GM12878 (cell line): ENCODE measurements around the gene UBXN7. TPM values are rescaled to one million over a fixed set of nuclear protein-coding genes. Genes with fewer than 3 reads are reported as not detected.

ENCODE experiments used
- ATAC-seq: fragments of 200-7000 bp; cut with Tn5 transposase; 3 replicates; pipeline ENCODE4 v1.9.1; 2020; ENCODE audit warnings: mild to moderate bottlenecking, moderate library complexity
- BruUV-seq: library from RNA; stranded (reverse); fragments of 400-500 nt; replicated peaks from 2 replicates; lab custom pipeline; 2021; lab: Mats Ljungman, UMichigan
- CTCF ChIA-PET: fragments of 300-600 bp; sonication (Branson Sonifier 250); formaldehyde crosslinking; extraction: SDS; loops from one replicate; lab custom pipeline; 2021; ENCODE audit warnings: inconsistent platforms; lab: Yijun Ruan, JAX
- POLR2A ChIA-PET: fragments of 350-600 bp; formaldehyde crosslinking; extraction: SDS; loops from one replicate; lab custom pipeline; 2021; ENCODE audit warnings: inconsistent platforms; lab: Charles Lee
- RAD21 ChIA-PET: fragments of 300-600 bp; sonication (Branson Sonifier 250); formaldehyde crosslinking; loops from one replicate; lab custom pipeline; 2023; ENCODE audit warnings: antibody characterized with exemption; ENCODE audit not compliant: unreplicated experiment; lab: Charles Lee
- SMC1A ChIA-PET: fragments of 300-600 bp; sonication (Branson Sonifier 250); formaldehyde crosslinking; loops from one replicate; lab custom pipeline; 2023; ENCODE audit not compliant: unreplicated experiment, uncharacterized antibody; lab: Charles Lee
- DNase-seq: peaks from one replicate; pipeline ENCODE4 v3.0.0-alpha.2; 2011; ENCODE audit warnings: low read depth, low spot score
- FAIRE-seq: peaks from 3 replicates; lab custom pipeline; 2011; peaks lifted over from hg19 to GRCh38; lab: Jason Lieb, UNC
- H2AFZ ChIP-seq: 2 replicates; pipeline ENCODE4 v1.6.0; 2011; ENCODE audit warnings: low read depth, low read length, control low read depth; ENCODE audit not compliant: control insufficient read depth
- H3K27ac ChIP-seq: 2 replicates; pipeline ENCODE4 v1.5.1; 2011; ENCODE audit warnings: control low read depth; ENCODE audit not compliant: control insufficient read depth, insufficient read depth
- H3K27me3 ChIP-seq, 2 experiments: replicated peaks in 1 of 2; 2 replicates each; pipeline versions ENCODE4 v1.6.0 to v1.6.1; 2011; ENCODE audit warnings: low read length in 1 of 2; ENCODE audit not compliant: control insufficient read depth in 2 of 2, insufficient read depth in 2 of 2
- H3K36me3 ChIP-seq, 2 experiments: 2 replicates each; pipeline ENCODE4 v1.5.1; 2011; ENCODE audit warnings: low read length in 1 of 2; ENCODE audit not compliant: control insufficient read depth in 2 of 2, insufficient read depth in 2 of 2
- H3K4me1 ChIP-seq: 2 replicates; pipeline ENCODE4 v1.6.1; 2011; ENCODE audit warnings: mild to moderate bottlenecking, low read length, moderate library complexity, mixed read lengths; ENCODE audit not compliant: control insufficient read depth, insufficient read depth
- H3K4me2 ChIP-seq: 2 replicates; pipeline ENCODE4 v1.6.0; 2011; ENCODE audit warnings: control low read depth; ENCODE audit not compliant: control insufficient read depth, insufficient read depth
- H3K4me3 ChIP-seq: fragments of 200-600 bp; sonication (generic); 2 replicates; pipeline ENCODE4 v1.5.1; 2016
- H3K79me2 ChIP-seq: 2 replicates; pipeline ENCODE4 v1.6.0; 2011; ENCODE audit warnings: low read length; ENCODE audit not compliant: control insufficient read depth, insufficient read depth
- H3K9ac ChIP-seq: 2 replicates; pipeline ENCODE4 v1.8.0; 2011; ENCODE audit warnings: low read length, control low read depth, mixed read lengths; ENCODE audit not compliant: control insufficient read depth, insufficient read depth
- H3K9me3 ChIP-seq: replicated peaks from 3 replicates; pipeline ENCODE4 v1.5.1; 2011; ENCODE audit warnings: mild to moderate bottlenecking, low read length; ENCODE audit not compliant: control insufficient read depth, insufficient read depth
- H4K20me1 ChIP-seq: 2 replicates; pipeline ENCODE4 v1.6.0; 2011; ENCODE audit not compliant: control insufficient read depth, insufficient read depth
- ATF7 ChIP-seq: fragments of 450-650 bp; IDR thresholded peaks from 2 replicates; pipeline ENCODE4 v1.6.1; 2016; ENCODE audit warnings: low read depth, mild to moderate bottlenecking
- CBFB ChIP-seq: IDR thresholded peaks from 2 replicates; pipeline ENCODE4 v1.6.1; 2016; ENCODE audit warnings: antibody characterized with exemption, low read depth
- CBX5 ChIP-seq: sonication (generic); IDR thresholded peaks from 2 replicates; pipeline ENCODE4 v1.6.1; 2016; ENCODE audit warnings: low read depth, moderate library complexity, mild to moderate bottlenecking, inconsistent platforms
- CHD1 ChIP-seq: IDR thresholded peaks from 2 replicates; pipeline ENCODE4 v1.6.1; 2012; ENCODE audit warnings: low read depth, low read length, improper control_type of control experiment
- EED ChIP-seq: sonication (generic); IDR thresholded peaks from 2 replicates; pipeline ENCODE4 v1.6.1; 2016; ENCODE audit warnings: antibody characterized with exemption, low read depth
- ESRRA ChIP-seq: IDR thresholded peaks from 2 replicates; pipeline ENCODE4 v1.6.1; 2012; ENCODE audit warnings: mild to moderate bottlenecking, low read length, improper control_type of control experiment
- EZH2 ChIP-seq: IDR thresholded peaks from 2 replicates; pipeline ENCODE4 v1.6.1; 2012; ENCODE audit warnings: low read depth, mild to moderate bottlenecking, control low read depth, inconsistent platforms, low read length, borderline replicate concordance; ENCODE audit not compliant: control insufficient read depth
- FOS ChIP-seq: IDR thresholded peaks from 3 replicates; pipeline ENCODE4 v1.6.1; 2011; ENCODE audit warnings: borderline replicate concordance; ENCODE audit not compliant: insufficient read length; ENCODE audit errors: extremely low read depth
- IKZF2 ChIP-seq, 2 experiments: fragments of 450-650 bp; IDR thresholded peaks; 2 replicates each; pipeline ENCODE4 v1.6.1; 2017; ENCODE audit warnings: mild to moderate bottlenecking in 2 of 2, moderate library complexity in 2 of 2
- MYB ChIP-seq: fragments of 150-350 bp; IDR thresholded peaks from 2 replicates; pipeline ENCODE4 v1.6.1; 2014; ENCODE audit warnings: mild to moderate bottlenecking, low read depth, low read length, borderline replicate concordance
- NRF1 ChIP-seq: conservative IDR thresholded peaks from 2 replicates; pipeline ENCODE4 v1.6.1; 2011; ENCODE audit warnings: mild to moderate bottlenecking, low read depth, low read length, improper control_type of control experiment
- PRDM15 ChIP-seq: fragments of 450-650 bp; formaldehyde crosslinking; IDR thresholded peaks from 2 replicates; pipeline ENCODE4 v1.4.0; 2020; ENCODE audit warnings: mild to moderate bottlenecking, moderate library complexity
- RAD21 ChIP-seq: IDR thresholded peaks from 2 replicates; pipeline ENCODE4 v1.6.1; 2011; ENCODE audit warnings: mild to moderate bottlenecking, low read depth, low read length, moderate library complexity; ENCODE audit not compliant: insufficient read depth
- RFX5 ChIP-seq: IDR thresholded peaks from 2 replicates; pipeline ENCODE4 v1.6.1; 2011; ENCODE audit warnings: low read depth, low read length, improper control_type of control experiment
- YY1 ChIP-seq: IDR thresholded peaks from 2 replicates; pipeline ENCODE4 v1.6.1; 2011; ENCODE audit warnings: low read depth, mild to moderate bottlenecking, low read length
- ZNF384 ChIP-seq: IDR thresholded peaks from 2 replicates; pipeline ENCODE4 v1.6.1; 2012; ENCODE audit warnings: low read depth, mild to moderate bottlenecking, low read length, improper control_type of control experiment, borderline replicate concordance
- ZSCAN29 ChIP-seq: fragments of 450-650 bp; IDR thresholded peaks from 2 replicates; pipeline ENCODE4 v1.6.1; 2017; ENCODE audit warnings: mild to moderate bottlenecking, moderate library complexity
- WGBS: methylation state at CpG from one replicate; pipeline ENCODE4 v1.1.6; 2016; ENCODE audit warnings: low lambda C conversion rate; ENCODE audit not compliant: insufficient replicate concordance, insufficient coverage; ENCODE audit errors: missing lambda C conversion rate; 5-methylcytosine and 5-hydroxymethylcytosine counted together
- in situ Hi-C: fragments of 300-500 bp; cut with MboI; formaldehyde crosslinking; loops from 9 replicates; pipeline ENCODE4 v1.14.3; 2018; ENCODE audit warnings: mixed read lengths
- intact Hi-C: fragments of 100-400 bp; cut with micrococcal nuclease; formaldehyde crosslinking; loops from one replicate; pipeline ENCODE4 v1.14.2; 2022; ENCODE audit not compliant: unreplicated experiment
- polyA plus RNA-seq, 11 experiments: library from polyadenylated mRNA; depleted of rRNA in 4 of 11; unstranded in 6 of 11; stranded (reverse) in 5 of 11; fragments of >200 nt; fragmentation: Nextera tagmentation in 4 of 11; fragmentation: Illumina TruSeq in 1 of 11; extraction: Ambion mirVana in 4 of 11; extraction: Trizol in 1 of 11; gene quantifications; 1 replicate in 1 of 11; 2 replicates in 10 of 11; pipeline versions ENCODE4 v1.2.1 to v1.2.3, GENCODE V29; 2011 to 2016; ENCODE audit warnings: inconsistent platforms in 2 of 11, missing spikeins in 2 of 11, low read depth in 1 of 11
- total RNA-seq, 4 experiments: library from RNA; depleted of rRNA in 3 of 4; stranded (reverse); fragments of >200 nt in 3 of 4; fragmentation: Illumina TruSeq in 1 of 4; extraction: Trizol in 1 of 4; gene quantifications; 2 replicates each; pipeline versions ENCODE4 v1.2.1 to v1.2.3, GENCODE V29; 2013 to 2021

UBXN7 gene
- total and polyA plus RNA-seq, 10 of the 15 experiments (the other 5 are each of a cell fraction or from before 2014, with no cell fraction given), result 4.8 to 78.4 (median 24.9) TPM

GRCh38 chr3:196365736-196366135 is 66.5 kb downstream of the UBXN7 start (continued):
- no peak for TF ChIP-seq RFX5
- no peak for TF ChIP-seq NRF1
- TF ChIP-seq PRDM15 (CRISPR knock-in tag), result no peak
- no peak for TF ChIP-seq RAD21
- TF ChIP-seq CHD1, result no peak
- no peak for TF ChIP-seq EED
- no peak for TF ChIP-seq YY1
- no peak for TF ChIP-seq CBFB
- no peak for TF ChIP-seq MYB
- no peak for TF ChIP-seq ATF7
- no peak for TF ChIP-seq FOS
- TF ChIP-seq, all 136 proteins: peak for 0

- DNase-seq, result no peak
- H3K9ac ChIP-seq, result no peak overlapping the region
- FAIRE-seq, result no peak
- peaks cover 10 to 21% of the 10 kb centered on the region in 2 experiments for H3K36me3 ChIP-seq
- TF ChIP-seq NRF1 (no peak), ESRRA (no peak), ZNF384 (no peak), CBX5 (no peak), EZH2 (no peak), ZSCAN29 (no peak), IKZF2 (IDR thresholded peaks at IDR 0.05) (no peak), RFX5 (no peak)
- no peak overlapping the region for H3K4me3 ChIP-seq
- in situ Hi-C loops (no loop called here), intact Hi-C loops (loop anchor here (10.0 kb wide), 1 partner anchor 106 kb away; no protein-coding TSS in a partner anchor)
- ChIA-PET CTCF (no interaction called here), RAD21 (no interaction called here), POLR2A (no interaction called here), SMC1A (interaction anchor here (0.6 kb wide), 1 partner anchor 106 kb away, joined by 3 read pairs; no protein-coding TSS in a partner anchor)
- no peaks in the 10 kb centered on the region for H3K27me3 ChIP-seq
- H4K20me1 ChIP-seq, result no peaks in the 10 kb centered on the region
- H3K4me1 ChIP-seq, result no peaks in the 10 kb centered on the region
- ATAC-seq, result no peak
- no peaks in the 10 kb centered on the region for H3K9me3 ChIP-seq
- no peaks in the 10 kb centered on the region; the same call in 1 of the 2 replicates for H3K79me2 ChIP-seq
- BruUV-seq, result no TSS peak
- H3K27ac ChIP-seq, result no peak overlapping the region
- H3K4me2 ChIP-seq, result no peak overlapping the region
- WGBS, result 99% methylated on average over 7 of the region's 7 CpGs
- no peak overlapping the region for H2AFZ ChIP-seq
Measured at GRCh38 chr3:196360586-196360985, 71.6 kb downstream of the UBXN7 start.
